Upper lobe of right lung (tissue), 1 donor: ENCODE results near the gene TSHR. TPM values are rescaled to one million over a fixed set of nuclear protein-coding genes. Genes with fewer than 3 reads are reported as not detected.

Experiments
- ATAC-seq: fragments of 200-7000 bp; cut with Tn5 transposase; one replicate; pipeline ENCODE4 v1.9.1; 2020; ENCODE audit warnings: mild to moderate bottlenecking, moderate library complexity
- DNase-seq: peaks from one replicate; pipeline ENCODE4 v3.0.0-alpha.2; 2020
- H3K27ac ChIP-seq: fragments of 200-600 bp; one replicate; pipeline ENCODE4 v1.8.0; 2022
- H3K27me3 ChIP-seq: fragments of 200-600 bp; one replicate; pipeline ENCODE4 v1.8.0; 2022; ENCODE audit warnings: mild to moderate bottlenecking
- H3K36me3 ChIP-seq: fragments of 200-600 bp; one replicate; pipeline ENCODE4 v1.8.0; 2022
- H3K4me1 ChIP-seq: fragments of 200-600 bp; one replicate; pipeline ENCODE4 v1.8.0; 2022
- H3K4me3 ChIP-seq: fragments of 200-600 bp; one replicate; pipeline ENCODE4 v1.8.0; 2022; ENCODE audit warnings: mild to moderate bottlenecking
- H3K9me3 ChIP-seq: fragments of 200-600 bp; one replicate; pipeline ENCODE4 v1.8.0; 2022
- intact Hi-C: fragments of 100-400 bp; cut with DNase I; formaldehyde crosslinking; loops from one replicate; pipeline ENCODE4 v1.11.0; 2022
- total RNA-seq: library from RNA; stranded (reverse); fragmentation: NEBNext Ultra II Directional; extraction: Animal tissue kit (Norgen Biotek cat#: 25700); gene quantifications from one replicate; pipeline ENCODE4 v1.2.1, GENCODE V29; 2021
- TF ChIP-seq, protein P1 (sequence below): fragments of 200-600 bp; IDR thresholded peaks from one replicate; pipeline ENCODE4 v1.8.0; 2022; ENCODE audit warnings: antibody characterized with exemption
- donor health status: DM: no; HTN: yes; CAD: no; lungs with severe emphysema.

TSHR gene
- total RNA-seq, 1 donor from 2014 or later: not detected

DNA sequence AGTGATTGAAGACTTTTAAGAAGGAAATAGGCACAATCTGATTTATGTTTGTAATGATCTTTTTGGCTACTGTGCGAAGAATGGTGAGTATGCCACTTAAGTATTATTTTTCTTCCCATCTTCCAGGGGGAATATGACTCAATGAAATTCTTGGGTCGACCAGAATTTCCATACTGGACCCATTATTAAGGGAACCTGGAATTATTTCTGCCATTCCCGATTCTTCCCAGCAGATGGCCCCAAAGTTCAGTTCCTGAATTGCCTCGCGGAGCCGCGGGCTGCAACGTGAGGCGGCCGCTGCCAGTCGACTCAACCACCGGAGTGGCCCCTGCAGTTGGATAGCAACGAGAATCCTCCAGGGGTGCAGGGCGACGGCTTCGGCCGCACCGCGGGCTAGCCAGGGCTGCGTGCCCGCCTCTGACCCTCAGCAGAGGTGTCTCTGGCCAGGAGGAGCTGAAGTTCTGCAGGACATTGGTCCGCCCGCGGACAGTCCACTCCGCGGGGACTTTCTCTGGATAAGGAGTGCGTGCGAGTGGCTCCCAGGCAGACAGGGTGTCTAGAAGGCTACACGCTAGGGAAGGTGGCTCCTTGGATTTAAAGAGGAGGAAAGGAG, 628 bp upstream of the TSHR start:
- H3K9me3 ChIP-seq: no peaks in the 10 kb centered on the region
- H3K27ac ChIP-seq: no peak overlapping the region
- peak overlapping the region; percentile 59 for H3K4me3 ChIP-seq
- ATAC-seq (peak; percentile 97), DNase-seq (peak; percentile 86)
- peaks cover 9% of the 10 kb centered on the region for H3K4me1 ChIP-seq
- no peaks in the 10 kb centered on the region for H3K27me3 ChIP-seq
- intact Hi-C loops: no loop called here
- no peaks in the 10 kb centered on the region for H3K36me3 ChIP-seq
- TF ChIP-seq, protein P1, sequence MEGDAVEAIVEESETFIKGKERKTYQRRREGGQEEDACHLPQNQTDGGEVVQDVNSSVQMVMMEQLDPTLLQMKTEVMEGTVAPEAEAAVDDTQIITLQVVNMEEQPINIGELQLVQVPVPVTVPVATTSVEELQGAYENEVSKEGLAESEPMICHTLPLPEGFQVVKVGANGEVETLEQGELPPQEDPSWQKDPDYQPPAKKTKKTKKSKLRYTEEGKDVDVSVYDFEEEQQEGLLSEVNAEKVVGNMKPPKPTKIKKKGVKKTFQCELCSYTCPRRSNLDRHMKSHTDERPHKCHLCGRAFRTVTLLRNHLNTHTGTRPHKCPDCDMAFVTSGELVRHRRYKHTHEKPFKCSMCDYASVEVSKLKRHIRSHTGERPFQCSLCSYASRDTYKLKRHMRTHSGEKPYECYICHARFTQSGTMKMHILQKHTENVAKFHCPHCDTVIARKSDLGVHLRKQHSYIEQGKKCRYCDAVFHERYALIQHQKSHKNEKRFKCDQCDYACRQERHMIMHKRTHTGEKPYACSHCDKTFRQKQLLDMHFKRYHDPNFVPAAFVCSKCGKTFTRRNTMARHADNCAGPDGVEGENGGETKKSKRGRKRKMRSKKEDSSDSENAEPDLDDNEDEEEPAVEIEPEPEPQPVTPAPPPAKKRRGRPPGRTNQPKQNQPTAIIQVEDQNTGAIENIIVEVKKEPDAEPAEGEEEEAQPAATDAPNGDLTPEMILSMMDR: peak; percentile 80

DNA sequence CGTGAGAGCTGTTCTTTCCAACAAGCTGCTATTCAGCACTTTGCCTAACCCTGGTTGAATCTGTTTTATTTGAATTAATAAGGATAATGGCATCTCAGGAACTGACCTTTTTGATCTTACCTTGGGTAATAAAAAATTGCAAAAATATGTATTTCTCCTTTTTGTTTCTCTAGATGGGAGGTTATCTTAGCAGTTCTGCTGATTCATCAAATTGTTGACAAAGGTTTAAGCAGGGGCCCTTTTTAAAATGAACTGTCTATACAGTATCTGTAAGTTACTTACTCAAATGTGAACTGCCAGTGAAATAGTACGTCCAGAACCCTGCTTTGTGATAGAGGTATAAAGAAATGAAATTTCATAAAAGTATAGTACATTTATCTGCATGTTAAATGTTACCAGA, 681 bp downstream of the TSHR start:
- Histone ChIP-seq H3K27me3 (no peaks in the 10 kb centered on the region), H3K27ac (no peak overlapping the region), H3K4me1 (peaks cover 9% of the 10 kb centered on the region), H3K4me3 (no peak overlapping the region), H3K36me3 (no peaks in the 10 kb centered on the region), H3K9me3 (no peaks in the 10 kb centered on the region)
- ATAC-seq: no peak
- DNase-seq: no peak
- TF ChIP-seq, protein P1: no peak
- intact Hi-C loops: no loop called here

DNA sequence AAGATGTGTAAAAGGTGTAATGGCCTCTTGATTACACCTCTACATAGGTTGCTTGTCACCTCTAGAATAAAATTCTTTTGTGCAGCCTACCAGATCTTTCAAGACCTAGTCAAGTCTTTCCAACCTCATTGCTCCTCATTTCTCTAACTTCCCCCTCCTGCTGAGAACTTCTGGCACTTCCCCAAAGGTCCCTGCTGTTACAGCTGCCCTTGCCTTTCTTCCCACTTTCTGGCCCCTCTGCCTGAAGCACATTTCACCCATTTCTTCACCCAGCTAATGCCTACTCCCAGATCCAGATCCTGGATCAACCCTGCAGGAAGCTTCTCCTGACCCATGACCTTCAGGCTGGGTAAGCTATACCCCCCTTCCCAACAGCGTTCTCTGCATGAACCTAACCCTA, 1.5 kb downstream of the TSHR start:
- no peak for DNase-seq
- ATAC-seq: no peak
- Histone ChIP-seq H3K9me3 (no peaks in the 10 kb centered on the region), H3K4me1 (peaks cover 9% of the 10 kb centered on the region), H3K36me3 (no peaks in the 10 kb centered on the region), H3K27ac (no peak overlapping the region), H3K4me3 (no peak overlapping the region), H3K27me3 (no peaks in the 10 kb centered on the region)
- intact Hi-C loops: no loop called here
- TF ChIP-seq, protein P1: no peak

DNA sequence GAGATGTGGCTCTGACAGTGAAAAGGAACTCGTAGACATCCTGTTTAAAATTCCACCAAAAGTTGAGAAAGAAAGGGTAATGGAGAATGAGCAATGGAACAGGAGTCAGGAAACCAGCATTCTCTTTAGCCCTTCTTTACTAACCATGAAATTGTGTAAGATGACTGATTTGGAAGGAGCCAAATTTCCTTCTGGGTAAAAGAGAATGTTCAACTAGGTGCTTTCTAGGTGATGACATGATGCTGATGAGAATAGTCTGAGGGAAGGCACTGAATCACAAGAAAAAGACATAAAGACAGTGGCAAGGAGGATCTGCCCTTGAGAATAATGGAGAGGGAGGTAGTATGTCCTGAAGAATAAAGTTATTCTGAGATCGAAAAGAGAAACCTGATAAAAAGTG, 2.2 kb downstream of the TSHR start:
- intact Hi-C loops: no loop called here
- no peak overlapping the region for H3K27ac ChIP-seq
- DNase-seq: no peak
- no peaks in the 10 kb centered on the region for H3K36me3 ChIP-seq
- ATAC-seq: no peak
- H3K9me3 ChIP-seq: no peaks in the 10 kb centered on the region
- H3K27me3 ChIP-seq: no peaks in the 10 kb centered on the region
- no peak overlapping the region for H3K4me3 ChIP-seq
- peaks cover 9% of the 10 kb centered on the region for H3K4me1 ChIP-seq
- TF ChIP-seq, protein P1: no peak

DNA sequence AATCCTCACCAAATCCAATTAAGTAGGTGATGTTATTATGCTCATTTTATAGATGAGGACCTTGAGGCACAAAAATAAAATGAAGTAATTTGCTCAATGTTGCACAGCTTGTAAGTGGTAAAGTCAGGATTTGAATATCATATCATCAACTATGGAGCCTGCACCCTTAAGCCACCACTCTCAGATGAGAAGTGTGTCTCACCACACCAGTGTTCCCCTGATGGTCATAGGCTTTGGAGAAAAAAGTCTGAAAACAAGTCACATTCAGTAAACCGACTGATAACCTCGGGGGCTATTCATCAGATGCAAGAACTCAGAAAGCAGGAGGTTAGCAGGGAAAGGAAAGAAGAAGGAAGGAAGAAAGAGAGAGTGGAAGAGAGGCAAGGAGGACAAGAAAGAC, 2.8 kb downstream of the TSHR start:
- Histone ChIP-seq H3K4me1 (peaks cover 9% of the 10 kb centered on the region), H3K4me3 (no peak overlapping the region), H3K27me3 (no peaks in the 10 kb centered on the region), H3K9me3 (no peaks in the 10 kb centered on the region), H3K36me3 (no peaks in the 10 kb centered on the region), H3K27ac (no peak overlapping the region)
- no peak for DNase-seq
- TF ChIP-seq, protein P1: no peak
- ATAC-seq: no peak
- intact Hi-C loops: no loop called here

DNA sequence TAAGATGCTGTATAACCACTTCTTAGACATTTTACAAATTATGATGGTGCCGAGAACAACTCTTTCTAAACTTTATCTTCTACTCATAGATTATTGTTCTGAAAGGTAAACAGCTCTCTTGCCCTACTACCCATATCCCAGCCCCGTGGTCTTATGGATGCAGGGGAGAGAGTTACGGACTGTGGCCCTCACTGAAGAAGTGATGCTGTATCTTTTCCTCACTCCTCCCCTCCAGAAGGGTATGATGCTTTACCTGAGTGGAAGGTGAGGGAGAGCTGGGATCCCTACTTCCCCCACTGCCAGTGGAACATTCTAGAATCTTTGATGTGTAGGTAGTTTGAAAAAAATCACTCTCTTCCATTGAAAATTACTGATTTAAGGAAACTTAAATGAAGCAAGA, 3.5 kb downstream of the TSHR start:
- no peaks in the 10 kb centered on the region for H3K9me3 ChIP-seq
- H3K27ac ChIP-seq: no peak overlapping the region
- no peaks in the 10 kb centered on the region for H3K36me3 ChIP-seq
- TF ChIP-seq, protein P1: no peak
- intact Hi-C loops: no loop called here
- H3K27me3 ChIP-seq: no peaks in the 10 kb centered on the region
- H3K4me3 ChIP-seq: no peak overlapping the region
- peaks cover 9% of the 10 kb centered on the region for H3K4me1 ChIP-seq
- DNase-seq (no peak), ATAC-seq (no peak)
